Natural killer cell (primary cell): Measurements from ENCODE around the gene PASK. TPM values are rescaled to one million over a fixed set of nuclear protein-coding genes. Genes with fewer than 3 reads are reported as not detected.

Experiments
- ATAC-seq, 3 donors: fragments of 150-1000 bp in 2 of 3; fragments of 200-7000 bp in 1 of 3; cut with Tn5 transposase; 1 replicate in 1 of 3; 2 replicates in 2 of 3; pipeline ENCODE4 v1.10.0; 2021; ENCODE audit warnings: mild to moderate bottlenecking in 2 of 3, moderate library complexity in 2 of 3
- DNase-seq, 2 donors: peaks; one replicate each; pipeline versions ENCODE4 v3.0.0 to v3.0.0-alpha.2; 2013 to 2021; ENCODE audit warnings: mixed read lengths in 1 of 2
- H3K27ac ChIP-seq: one replicate; pipeline ENCODE4 v1.5.1; 2013; ENCODE audit warnings: mild to moderate bottlenecking, low read length
- H3K27me3 ChIP-seq: one replicate; pipeline ENCODE4 v1.6.1; 2013; ENCODE audit warnings: low read length; ENCODE audit not compliant: control insufficient read depth, insufficient read depth
- H3K36me3 ChIP-seq: one replicate; pipeline ENCODE4 v1.6.1; 2013; ENCODE audit warnings: low read length; ENCODE audit not compliant: control insufficient read depth, insufficient read depth
- H3K4me1 ChIP-seq: one replicate; pipeline ENCODE4 v1.6.1; 2013; ENCODE audit warnings: low read length; ENCODE audit not compliant: control insufficient read depth, insufficient read depth
- H3K4me3 ChIP-seq: one replicate; pipeline ENCODE4 v1.5.1; 2013; ENCODE audit warnings: low read length
- H3K9me3 ChIP-seq: one replicate; pipeline ENCODE4 v1.6.1; 2013; ENCODE audit warnings: low read length; ENCODE audit not compliant: control insufficient read depth, insufficient read depth
- H3K27ac Mint-ChIP-seq, 2 donors: one replicate each; pipeline ENCODE4 v1.8.0; 2022; ENCODE audit warnings: mild to moderate bottlenecking in 2 of 2, mixed read lengths in 2 of 2, moderate library complexity in 1 of 2
- H3K27me3 Mint-ChIP-seq, 2 donors: one replicate each; pipeline ENCODE4 v1.8.0; 2022; ENCODE audit warnings: low read depth in 2 of 2, mixed read lengths in 2 of 2
- H3K36me3 Mint-ChIP-seq: one replicate; pipeline ENCODE4 v1.8.0; 2022; ENCODE audit warnings: mixed read lengths
- H3K4me1 Mint-ChIP-seq, 2 donors: one replicate each; pipeline ENCODE4 v1.8.0; 2022; ENCODE audit warnings: mixed read lengths in 2 of 2
- H3K4me3 Mint-ChIP-seq: one replicate; pipeline ENCODE4 v1.8.0; 2022; ENCODE audit warnings: mild to moderate bottlenecking, moderate library complexity, mixed read lengths
- H3K9me3 Mint-ChIP-seq, 2 donors: one replicate each; pipeline ENCODE4 v1.8.0; 2022; ENCODE audit warnings: mixed read lengths in 2 of 2
- CTCF ChIP-seq: fragments of 200-600 bp; IDR thresholded peaks from one replicate; pipeline ENCODE4 v1.8.0; 2022; ENCODE audit warnings: antibody characterized with exemption
- WGBS: methylation state at CpG from one replicate; pipeline ENCODE4 v1.1.7; 2013; ENCODE audit warnings: missing lambda C conversion rate; ENCODE audit not compliant: insufficient coverage; 5-methylcytosine and 5-hydroxymethylcytosine counted together
- intact Hi-C: fragments of 100-400 bp; cut with micrococcal nuclease; formaldehyde crosslinking; loops from one replicate; pipeline ENCODE4 v1.14.2; 2022
- total RNA-seq, 4 donors: library from RNA; stranded (reverse); fragments of 120-200 nt in 1 of 4; gene quantifications; one replicate each; pipeline versions ENCODE4 v1.2.3 to v1.2.4, GENCODE V29; 2013 to 2022

The PASK gene
- total RNA-seq, 3 donors from 2014 or later (not counting 1 experiment from before 2014, with no cell fraction given), result 27.9 to 45.2 (median 36.2) TPM

GRCh38 chr2:241071677-241072111, 77.6 kb downstream of the PASK start:
- Mint-ChIP-seq H3K9me3 (no peaks in the 10 kb centered on the region), H3K36me3 (no peaks in the 10 kb centered on the region), H3K4me3 (no peak overlapping the region), H3K27me3 (peaks cover 0 to 3% of the 10 kb centered on the region in 2 donors), H3K27ac (no peak overlapping the region), H3K4me1 (peaks cover 0 to 7% of the 10 kb centered on the region in 2 donors)
- no peak for DNase-seq
- no peak overlapping the region for H3K4me3 ChIP-seq
- no peaks in the 10 kb centered on the region for H3K4me1 ChIP-seq
- intact Hi-C loops, result no loop called here
- no peak for ATAC-seq
- TF ChIP-seq CTCF, result no peak
- H3K27me3 ChIP-seq, result no peaks in the 10 kb centered on the region
- no peak overlapping the region for H3K27ac ChIP-seq
- no peaks in the 10 kb centered on the region for H3K9me3 ChIP-seq
- H3K36me3 ChIP-seq, result peaks cover 7% of the 10 kb centered on the region
- WGBS, result 94% methylated on average over 23 of the region's 25 CpGs

GRCh38 chr2:241070811-241071676, 78.2 kb downstream of the PASK start:
- no peak overlapping the region for H3K27ac ChIP-seq
- no peak for ATAC-seq
- 90% methylated on average over 28 of the region's 31 CpGs for WGBS
- DNase-seq, result no peak
- peaks cover 7% of the 10 kb centered on the region for H3K36me3 ChIP-seq
- Mint-ChIP-seq H3K4me3 (no peak overlapping the region), H3K27ac (no peak overlapping the region), H3K27me3 (peaks cover 0 to 3% of the 10 kb centered on the region in 2 donors), H3K36me3 (no peaks in the 10 kb centered on the region), H3K4me1 (peaks cover 0 to 7% of the 10 kb centered on the region in 2 donors), H3K9me3 (no peaks in the 10 kb centered on the region)
- no peak for TF ChIP-seq CTCF
- H3K4me3 ChIP-seq, result no peak overlapping the region
- H3K4me1 ChIP-seq, result no peaks in the 10 kb centered on the region
- H3K27me3 ChIP-seq, result no peaks in the 10 kb centered on the region
- intact Hi-C loops, result no loop called here
- H3K9me3 ChIP-seq, result no peaks in the 10 kb centered on the region

DNA sequence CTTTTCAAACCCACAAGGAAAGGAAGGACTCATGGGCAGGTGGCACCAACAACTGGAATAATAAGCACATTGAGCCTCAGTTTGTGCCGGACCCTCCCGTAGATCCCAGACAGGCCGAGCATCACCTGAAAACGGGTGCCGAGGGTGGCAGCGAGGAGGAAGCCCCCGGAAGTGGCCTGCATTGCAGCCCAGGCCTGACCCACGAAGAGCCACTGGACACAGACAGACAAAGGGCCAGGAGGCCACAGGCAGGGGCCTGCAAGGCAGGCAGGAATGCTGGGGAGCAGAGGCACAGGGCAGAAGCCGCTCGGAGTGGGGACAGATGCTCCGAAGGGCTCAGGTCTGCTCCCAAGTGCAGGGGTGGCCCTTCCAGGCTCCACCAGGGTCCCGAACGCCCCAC, 78.9 kb downstream of the PASK start:
- no peak overlapping the region for H3K4me3 Mint-ChIP-seq
- Histone ChIP-seq H3K4me3 (no peak overlapping the region), H3K27ac (no peak overlapping the region), H3K4me1 (no peaks in the 10 kb centered on the region), H3K36me3 (peaks cover 7% of the 10 kb centered on the region), H3K27me3 (no peaks in the 10 kb centered on the region), H3K9me3 (no peaks in the 10 kb centered on the region)
- no peak for ATAC-seq
- intact Hi-C loops, result no loop called here
- no peak overlapping the region for H3K27ac Mint-ChIP-seq
- DNase-seq, result no peak
- no peaks in the 10 kb centered on the region for H3K9me3 Mint-ChIP-seq
- TF ChIP-seq CTCF, result no peak
- WGBS, result 92% methylated on average over 13 of the region's 13 CpGs
- peaks cover 0 to 7% of the 10 kb centered on the region in 2 donors for H3K4me1 Mint-ChIP-seq
- H3K36me3 Mint-ChIP-seq, result no peaks in the 10 kb centered on the region
- H3K27me3 Mint-ChIP-seq, result peaks cover 0 to 3% of the 10 kb centered on the region in 2 donors
